Liver (tissue), 9 donors: ENCODE results near the gene DACH1. TPM values are rescaled to one million over a fixed set of nuclear protein-coding genes. Genes with fewer than 3 reads are reported as not detected.

ENCODE experiments used
- DNase-seq: peaks from one replicate; pipeline ENCODE4 v3.0.0-alpha.2; 2017; ENCODE audit warnings: low spot score
- H3K27ac ChIP-seq, 2 donors: one replicate each; pipeline ENCODE4 v1.7.0; 2013; ENCODE audit warnings: inconsistent platforms in 2 of 2, low read length in 2 of 2, control low read depth in 1 of 2, low read depth in 1 of 2, mild to moderate bottlenecking in 1 of 2
- H3K27me3 ChIP-seq, 4 donors: one replicate each; pipeline versions ENCODE4 v1.6.1 to v1.7.0; 2013; ENCODE audit warnings: low read length in 3 of 4, inconsistent platforms in 1 of 4, mild to moderate bottlenecking in 1 of 4, moderate library complexity in 1 of 4; ENCODE audit not compliant: control insufficient read depth in 4 of 4, insufficient read depth in 4 of 4
- H3K36me3 ChIP-seq, 4 donors: one replicate each; pipeline versions ENCODE4 v1.6.1 to v1.7.0; 2013; ENCODE audit warnings: low read length in 3 of 4, mild to moderate bottlenecking in 3 of 4, low read depth in 1 of 4, moderate library complexity in 1 of 4; ENCODE audit not compliant: control insufficient read depth in 4 of 4, insufficient read depth in 3 of 4
- H3K4me1 ChIP-seq, 4 donors: one replicate each; pipeline versions ENCODE4 v1.6.1 to v1.7.0; 2013; ENCODE audit warnings: low read length in 3 of 4, mild to moderate bottlenecking in 3 of 4, moderate library complexity in 1 of 4; ENCODE audit not compliant: control insufficient read depth in 4 of 4, insufficient read depth in 4 of 4
- H3K4me3 ChIP-seq, 3 donors: one replicate each; pipeline versions ENCODE4 v1.6.1 to v1.7.0; 2013; ENCODE audit warnings: low read length in 3 of 3, control low read depth in 1 of 3, low read depth in 1 of 3, mild to moderate bottlenecking in 1 of 3
- H3K9ac ChIP-seq, 2 donors: one replicate each; pipeline ENCODE4 v1.7.0; 2013; ENCODE audit warnings: low read length in 2 of 2, mild to moderate bottlenecking in 2 of 2, moderate library complexity in 2 of 2, control low read depth in 1 of 2, low read depth in 1 of 2
- H3K9me3 ChIP-seq, 4 donors: one replicate each; pipeline versions ENCODE4 v1.6.1 to v1.7.0; 2013; ENCODE audit warnings: low read length in 3 of 4; ENCODE audit not compliant: control insufficient read depth in 4 of 4
- EGR1 ChIP-seq, 2 donors: IDR thresholded peaks; 2 replicates each; pipeline ENCODE4 v1.6.1; 2016 to 2018; ENCODE audit warnings: antibody characterized with exemption in 2 of 2, low read depth in 2 of 2
- FOXA1 ChIP-seq: IDR thresholded peaks from 2 replicates; pipeline ENCODE4 v1.6.1; 2016; ENCODE audit warnings: antibody characterized with exemption
- FOXA2 ChIP-seq: IDR thresholded peaks from 2 replicates; pipeline ENCODE4 v1.6.1; 2016; ENCODE audit warnings: antibody characterized with exemption
- GABPA ChIP-seq, 2 donors: IDR thresholded peaks in 1 of 2; conservative IDR thresholded peaks in 1 of 2; 2 replicates each; pipeline ENCODE4 v1.6.1; 2016; ENCODE audit warnings: antibody characterized with exemption in 2 of 2, mild to moderate bottlenecking in 1 of 2, moderate library complexity in 1 of 2
- HNF4A ChIP-seq, 2 donors: conservative IDR thresholded peaks; 2 replicates each; pipeline ENCODE4 v1.6.1; 2016; ENCODE audit warnings: antibody characterized with exemption in 2 of 2, mild to moderate bottlenecking in 2 of 2
- HNF4G ChIP-seq: IDR thresholded peaks from 2 replicates; pipeline ENCODE4 v1.6.1; 2016; ENCODE audit warnings: antibody characterized with exemption
- JUND ChIP-seq, 2 donors: IDR thresholded peaks; 2 replicates each; pipeline ENCODE4 v1.6.1; 2016; ENCODE audit warnings: antibody characterized with exemption in 2 of 2
- NR2F2 ChIP-seq: IDR thresholded peaks from 2 replicates; pipeline ENCODE4 v1.6.1; 2016; ENCODE audit warnings: antibody characterized with exemption
- RAD21 ChIP-seq, 2 donors: IDR thresholded peaks; 2 replicates each; pipeline ENCODE4 v1.6.1; 2016; ENCODE audit warnings: antibody characterized with exemption in 2 of 2, mild to moderate bottlenecking in 2 of 2
- RXRA ChIP-seq, 2 donors: IDR thresholded peaks; 2 replicates each; pipeline ENCODE4 v1.6.1; 2017 to 2018; ENCODE audit warnings: antibody characterized with exemption in 2 of 2, mild to moderate bottlenecking in 1 of 2
- SP1 ChIP-seq: IDR thresholded peaks from 2 replicates; pipeline ENCODE4 v1.6.1; 2018; ENCODE audit warnings: antibody characterized with exemption, mild to moderate bottlenecking
- TAF1 ChIP-seq: conservative IDR thresholded peaks from 2 replicates; pipeline ENCODE4 v1.6.1; 2016; ENCODE audit warnings: antibody characterized with exemption, mild to moderate bottlenecking
- YY1 ChIP-seq: IDR thresholded peaks from 2 replicates; pipeline ENCODE4 v1.6.1; 2016; ENCODE audit warnings: antibody characterized with exemption, mild to moderate bottlenecking
- WGBS: extraction: QIAGEN DNeasy Blood & Tissue Kit; methylation state at CpG from one replicate; pipeline ENCODE4 v1.1.7; 2013; 5-methylcytosine and 5-hydroxymethylcytosine counted together
- polyA plus RNA-seq, 2 donors: library from polyadenylated mRNA; stranded (reverse) in 1 of 2; unstranded in 1 of 2; fragments of 200-250 nt in 1 of 2; fragments of >200 nt in 1 of 2; fragmentation: Nextera tagmentation in 1 of 2; extraction: Ambion mirVana in 1 of 2; gene quantifications; one replicate each; pipeline versions ENCODE4 v1.2.1 to v1.2.3, GENCODE V29; 2013 to 2015
- total RNA-seq, 2 donors: library from RNA; depleted of rRNA; stranded (reverse); fragments of >200 nt; gene quantifications; one replicate each; pipeline ENCODE4 v1.2.3, GENCODE V29; 2014
- TF ChIP-seq, protein P1 (sequence below): IDR thresholded peaks from 2 replicates; pipeline ENCODE4 v1.6.1; 2016; ENCODE audit warnings: antibody characterized with exemption
- TF ChIP-seq, protein P2 (sequence below): IDR thresholded peaks from 2 replicates; pipeline ENCODE4 v1.6.1; 2016; ENCODE audit warnings: antibody characterized with exemption
- TF ChIP-seq, protein P3 (sequence below): fragments of 150-350 bp; IDR thresholded peaks from 2 replicates; pipeline ENCODE4 v1.5.1; 2017; ENCODE audit warnings: improper control_type of control experiment, low read depth, low read length; ENCODE audit not compliant: missing input control
- TF ChIP-seq, protein P4 (sequence below): IDR thresholded peaks from 2 replicates; pipeline ENCODE4 v1.6.1; 2016; ENCODE audit warnings: antibody characterized with exemption
- TF ChIP-seq, protein P5 (sequence below): IDR thresholded peaks from 2 replicates; pipeline ENCODE4 v1.6.1; 2016; ENCODE audit warnings: antibody characterized with exemption, mild to moderate bottlenecking
- donor health status: healthy.
- donor health status: healthy.
- donor health status: healthy.
- donor health status: healthy.
- donor health status: healthy.

Gene DACH1
- total and polyA plus RNA-seq, 4 donors = 0.28 to 1.9 (median 0.77) TPM

DNA sequence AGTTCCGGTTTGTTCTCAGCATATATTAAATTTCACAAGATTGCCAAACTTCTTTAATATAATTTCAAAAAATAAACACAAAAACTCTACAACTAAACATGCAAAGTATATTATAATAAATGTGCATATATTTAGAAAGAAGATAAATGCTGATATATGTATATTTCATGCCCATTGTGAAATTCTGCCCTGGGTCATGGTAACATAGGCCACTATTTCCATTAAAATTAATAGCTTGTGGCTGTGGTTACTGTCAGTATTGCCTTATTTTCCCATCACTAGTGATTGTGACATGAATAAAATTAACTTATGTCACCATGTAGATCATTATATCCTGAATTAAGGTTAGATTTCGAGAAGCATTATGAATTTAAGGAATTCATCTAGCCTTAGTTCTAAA, 410.9 kb downstream of the DACH1 start:
- H3K27me3 ChIP-seq = no peaks in the 10 kb centered on the region
- no peak overlapping the region for H3K27ac ChIP-seq
- no peak for DNase-seq
- WGBS = 72% methylated on average over 2 of the region's 2 CpGs
- no peak overlapping the region for H3K9ac ChIP-seq
- no peaks in the 10 kb centered on the region for H3K9me3 ChIP-seq
- H3K36me3 ChIP-seq = no peaks in the 10 kb centered on the region
- TF ChIP-seq, protein P1, sequence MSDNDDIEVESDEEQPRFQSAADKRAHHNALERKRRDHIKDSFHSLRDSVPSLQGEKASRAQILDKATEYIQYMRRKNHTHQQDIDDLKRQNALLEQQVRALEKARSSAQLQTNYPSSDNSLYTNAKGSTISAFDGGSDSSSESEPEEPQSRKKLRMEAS = no peak
- TF ChIP-seq TAF1 = no peak
- TF ChIP-seq HNF4A (conservative IDR thresholded peaks at IDR 0.05) = no peak
- no peak for TF ChIP-seq NR2F2
- no peak for TF ChIP-seq HNF4G
- TF ChIP-seq, protein P2, sequence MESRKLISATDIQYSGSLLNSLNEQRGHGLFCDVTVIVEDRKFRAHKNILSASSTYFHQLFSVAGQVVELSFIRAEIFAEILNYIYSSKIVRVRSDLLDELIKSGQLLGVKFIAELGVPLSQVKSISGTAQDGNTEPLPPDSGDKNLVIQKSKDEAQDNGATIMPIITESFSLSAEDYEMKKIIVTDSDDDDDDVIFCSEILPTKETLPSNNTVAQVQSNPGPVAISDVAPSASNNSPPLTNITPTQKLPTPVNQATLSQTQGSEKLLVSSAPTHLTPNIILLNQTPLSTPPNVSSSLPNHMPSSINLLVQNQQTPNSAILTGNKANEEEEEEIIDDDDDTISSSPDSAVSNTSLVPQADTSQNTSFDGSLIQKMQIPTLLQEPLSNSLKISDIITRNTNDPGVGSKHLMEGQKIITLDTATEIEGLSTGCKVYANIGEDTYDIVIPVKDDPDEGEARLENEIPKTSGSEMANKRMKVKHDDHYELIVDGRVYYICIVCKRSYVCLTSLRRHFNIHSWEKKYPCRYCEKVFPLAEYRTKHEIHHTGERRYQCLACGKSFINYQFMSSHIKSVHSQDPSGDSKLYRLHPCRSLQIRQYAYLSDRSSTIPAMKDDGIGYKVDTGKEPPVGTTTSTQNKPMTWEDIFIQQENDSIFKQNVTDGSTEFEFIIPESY = no peak
- TF ChIP-seq FOXA1 = no peak
- TF ChIP-seq SP1 = no peak
- TF ChIP-seq, protein P3, sequence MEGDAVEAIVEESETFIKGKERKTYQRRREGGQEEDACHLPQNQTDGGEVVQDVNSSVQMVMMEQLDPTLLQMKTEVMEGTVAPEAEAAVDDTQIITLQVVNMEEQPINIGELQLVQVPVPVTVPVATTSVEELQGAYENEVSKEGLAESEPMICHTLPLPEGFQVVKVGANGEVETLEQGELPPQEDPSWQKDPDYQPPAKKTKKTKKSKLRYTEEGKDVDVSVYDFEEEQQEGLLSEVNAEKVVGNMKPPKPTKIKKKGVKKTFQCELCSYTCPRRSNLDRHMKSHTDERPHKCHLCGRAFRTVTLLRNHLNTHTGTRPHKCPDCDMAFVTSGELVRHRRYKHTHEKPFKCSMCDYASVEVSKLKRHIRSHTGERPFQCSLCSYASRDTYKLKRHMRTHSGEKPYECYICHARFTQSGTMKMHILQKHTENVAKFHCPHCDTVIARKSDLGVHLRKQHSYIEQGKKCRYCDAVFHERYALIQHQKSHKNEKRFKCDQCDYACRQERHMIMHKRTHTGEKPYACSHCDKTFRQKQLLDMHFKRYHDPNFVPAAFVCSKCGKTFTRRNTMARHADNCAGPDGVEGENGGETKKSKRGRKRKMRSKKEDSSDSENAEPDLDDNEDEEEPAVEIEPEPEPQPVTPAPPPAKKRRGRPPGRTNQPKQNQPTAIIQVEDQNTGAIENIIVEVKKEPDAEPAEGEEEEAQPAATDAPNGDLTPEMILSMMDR = no peak
- TF ChIP-seq, protein P4, sequence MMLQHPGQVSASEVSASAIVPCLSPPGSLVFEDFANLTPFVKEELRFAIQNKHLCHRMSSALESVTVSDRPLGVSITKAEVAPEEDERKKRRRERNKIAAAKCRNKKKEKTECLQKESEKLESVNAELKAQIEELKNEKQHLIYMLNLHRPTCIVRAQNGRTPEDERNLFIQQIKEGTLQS = no peak
- TF ChIP-seq EGR1 (IDR thresholded peaks at IDR 0.05; ENCODE audit: low read depth in 2 of 2) = no peak
- no peak for TF ChIP-seq FOXA2
- no peak for TF ChIP-seq RAD21 (IDR thresholded peaks at IDR 0.05)
- H3K4me1 ChIP-seq = no peaks in the 10 kb centered on the region
- no peak overlapping the region for H3K4me3 ChIP-seq

DNA sequence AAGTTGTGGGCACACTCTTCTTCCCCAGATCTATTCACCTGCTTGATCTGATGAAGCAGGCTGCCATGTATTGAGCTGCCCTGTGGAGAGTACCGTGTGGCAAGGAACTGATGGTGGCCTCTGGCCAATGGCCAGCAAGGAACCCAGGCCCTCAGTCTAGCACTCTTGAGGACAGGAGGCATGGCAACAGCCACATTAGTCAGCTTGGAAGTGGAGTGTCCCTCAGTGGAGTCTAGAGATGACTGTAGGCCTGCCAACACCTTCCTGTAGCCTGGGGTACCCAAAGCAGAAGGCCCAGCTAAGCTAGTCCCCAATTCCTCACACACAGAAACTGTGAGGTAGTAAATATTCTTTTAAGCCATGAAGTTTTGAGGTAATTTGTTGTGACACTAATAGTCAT, 412.5 kb downstream of the DACH1 start:
- WGBS = 89% methylated on average over 1 of the region's 1 CpG
- Histone ChIP-seq H3K4me3 (no peak overlapping the region), H3K4me1 (no peaks in the 10 kb centered on the region), H3K9ac (no peak overlapping the region), H3K36me3 (no peaks in the 10 kb centered on the region), H3K9me3 (no peaks in the 10 kb centered on the region), H3K27ac (no peak overlapping the region), H3K27me3 (no peaks in the 10 kb centered on the region)
- DNase-seq = no peak
- TF ChIP-seq, protein P5, sequence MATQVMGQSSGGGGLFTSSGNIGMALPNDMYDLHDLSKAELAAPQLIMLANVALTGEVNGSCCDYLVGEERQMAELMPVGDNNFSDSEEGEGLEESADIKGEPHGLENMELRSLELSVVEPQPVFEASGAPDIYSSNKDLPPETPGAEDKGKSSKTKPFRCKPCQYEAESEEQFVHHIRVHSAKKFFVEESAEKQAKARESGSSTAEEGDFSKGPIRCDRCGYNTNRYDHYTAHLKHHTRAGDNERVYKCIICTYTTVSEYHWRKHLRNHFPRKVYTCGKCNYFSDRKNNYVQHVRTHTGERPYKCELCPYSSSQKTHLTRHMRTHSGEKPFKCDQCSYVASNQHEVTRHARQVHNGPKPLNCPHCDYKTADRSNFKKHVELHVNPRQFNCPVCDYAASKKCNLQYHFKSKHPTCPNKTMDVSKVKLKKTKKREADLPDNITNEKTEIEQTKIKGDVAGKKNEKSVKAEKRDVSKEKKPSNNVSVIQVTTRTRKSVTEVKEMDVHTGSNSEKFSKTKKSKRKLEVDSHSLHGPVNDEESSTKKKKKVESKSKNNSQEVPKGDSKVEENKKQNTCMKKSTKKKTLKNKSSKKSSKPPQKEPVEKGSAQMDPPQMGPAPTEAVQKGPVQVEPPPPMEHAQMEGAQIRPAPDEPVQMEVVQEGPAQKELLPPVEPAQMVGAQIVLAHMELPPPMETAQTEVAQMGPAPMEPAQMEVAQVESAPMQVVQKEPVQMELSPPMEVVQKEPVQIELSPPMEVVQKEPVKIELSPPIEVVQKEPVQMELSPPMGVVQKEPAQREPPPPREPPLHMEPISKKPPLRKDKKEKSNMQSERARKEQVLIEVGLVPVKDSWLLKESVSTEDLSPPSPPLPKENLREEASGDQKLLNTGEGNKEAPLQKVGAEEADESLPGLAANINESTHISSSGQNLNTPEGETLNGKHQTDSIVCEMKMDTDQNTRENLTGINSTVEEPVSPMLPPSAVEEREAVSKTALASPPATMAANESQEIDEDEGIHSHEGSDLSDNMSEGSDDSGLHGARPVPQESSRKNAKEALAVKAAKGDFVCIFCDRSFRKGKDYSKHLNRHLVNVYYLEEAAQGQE = no peak
- TF ChIP-seq TAF1 (no peak), HNF4A (conservative IDR thresholded peaks at IDR 0.05) (no peak), RAD21 (IDR thresholded peaks at IDR 0.05) (no peak), FOXA2 (no peak), JUND (IDR thresholded peaks at IDR 0.05) (no peak), GABPA (IDR thresholded peaks at IDR 0.05 in 1 of 2, conservative IDR thresholded peaks at IDR 0.05 in 1 of 2) (no peak), YY1 (no peak), RXRA (IDR thresholded peaks at IDR 0.05) (no peak), FOXA1 (no peak), HNF4G (no peak), SP1 (no peak), NR2F2 (no peak), EGR1 (IDR thresholded peaks at IDR 0.05; ENCODE audit: low read depth in 2 of 2) (no peak)
- TF ChIP-seq, protein P4 = no peak
- TF ChIP-seq, protein P2 = no peak
- TF ChIP-seq, protein P1 = no peak
- TF ChIP-seq, protein P3 = no peak
